ENCODE results near the gene P3H4.
A peak's percentile ranks its signal among the peaks of the same experiment; 100 is the strongest.
"Not testable (repeated sequence)": the region's sequence is repeated elsewhere in the genome, so short reads cannot be mapped to it uniquely, and the experiment has no call there.

P3H4 gene

GRCh38 chr17:41777574-41778188 lies 34.1 kb downstream of the P3H4 start:
- peak; percentile 90 for ATAC-seq
- TF ChIP-seq, protein P1, sequence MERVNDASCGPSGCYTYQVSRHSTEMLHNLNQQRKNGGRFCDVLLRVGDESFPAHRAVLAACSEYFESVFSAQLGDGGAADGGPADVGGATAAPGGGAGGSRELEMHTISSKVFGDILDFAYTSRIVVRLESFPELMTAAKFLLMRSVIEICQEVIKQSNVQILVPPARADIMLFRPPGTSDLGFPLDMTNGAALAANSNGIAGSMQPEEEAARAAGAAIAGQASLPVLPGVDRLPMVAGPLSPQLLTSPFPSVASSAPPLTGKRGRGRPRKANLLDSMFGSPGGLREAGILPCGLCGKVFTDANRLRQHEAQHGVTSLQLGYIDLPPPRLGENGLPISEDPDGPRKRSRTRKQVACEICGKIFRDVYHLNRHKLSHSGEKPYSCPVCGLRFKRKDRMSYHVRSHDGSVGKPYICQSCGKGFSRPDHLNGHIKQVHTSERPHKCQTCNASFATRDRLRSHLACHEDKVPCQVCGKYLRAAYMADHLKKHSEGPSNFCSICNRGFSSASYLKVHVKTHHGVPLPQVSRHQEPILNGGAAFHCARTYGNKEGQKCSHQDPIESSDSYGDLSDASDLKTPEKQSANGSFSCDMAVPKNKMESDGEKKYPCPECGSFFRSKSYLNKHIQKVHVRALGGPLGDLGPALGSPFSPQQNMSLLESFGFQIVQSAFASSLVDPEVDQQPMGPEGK (CRISPR knock-in tag; IDR thresholded peaks at IDR 0.05; ENCODE audit: borderline replicate concordance) = 0 out of 2 replicates have a peak, but pooled peaks have one; percentile 47
- TF ChIP-seq, protein P2, sequence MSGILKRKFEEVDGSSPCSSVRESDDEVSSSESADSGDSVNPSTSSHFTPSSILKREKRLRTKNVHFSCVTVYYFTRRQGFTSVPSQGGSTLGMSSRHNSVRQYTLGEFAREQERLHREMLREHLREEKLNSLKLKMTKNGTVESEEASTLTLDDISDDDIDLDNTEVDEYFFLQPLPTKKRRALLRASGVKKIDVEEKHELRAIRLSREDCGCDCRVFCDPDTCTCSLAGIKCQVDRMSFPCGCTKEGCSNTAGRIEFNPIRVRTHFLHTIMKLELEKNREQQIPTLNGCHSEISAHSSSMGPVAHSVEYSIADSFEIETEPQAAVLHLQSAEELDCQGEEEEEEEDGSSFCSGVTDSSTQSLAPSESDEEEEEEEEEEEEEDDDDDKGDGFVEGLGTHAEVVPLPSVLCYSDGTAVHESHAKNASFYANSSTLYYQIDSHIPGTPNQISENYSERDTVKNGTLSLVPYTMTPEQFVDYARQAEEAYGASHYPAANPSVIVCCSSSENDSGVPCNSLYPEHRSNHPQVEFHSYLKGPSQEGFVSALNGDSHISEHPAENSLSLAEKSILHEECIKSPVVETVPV (CRISPR knock-in tag; IDR thresholded peaks at IDR 0.05) = no peak

GRCh38 chr17:41777157-41777573 lies 34.6 kb downstream of the P3H4 start:
- peak; percentile 76 for ATAC-seq

DNA sequence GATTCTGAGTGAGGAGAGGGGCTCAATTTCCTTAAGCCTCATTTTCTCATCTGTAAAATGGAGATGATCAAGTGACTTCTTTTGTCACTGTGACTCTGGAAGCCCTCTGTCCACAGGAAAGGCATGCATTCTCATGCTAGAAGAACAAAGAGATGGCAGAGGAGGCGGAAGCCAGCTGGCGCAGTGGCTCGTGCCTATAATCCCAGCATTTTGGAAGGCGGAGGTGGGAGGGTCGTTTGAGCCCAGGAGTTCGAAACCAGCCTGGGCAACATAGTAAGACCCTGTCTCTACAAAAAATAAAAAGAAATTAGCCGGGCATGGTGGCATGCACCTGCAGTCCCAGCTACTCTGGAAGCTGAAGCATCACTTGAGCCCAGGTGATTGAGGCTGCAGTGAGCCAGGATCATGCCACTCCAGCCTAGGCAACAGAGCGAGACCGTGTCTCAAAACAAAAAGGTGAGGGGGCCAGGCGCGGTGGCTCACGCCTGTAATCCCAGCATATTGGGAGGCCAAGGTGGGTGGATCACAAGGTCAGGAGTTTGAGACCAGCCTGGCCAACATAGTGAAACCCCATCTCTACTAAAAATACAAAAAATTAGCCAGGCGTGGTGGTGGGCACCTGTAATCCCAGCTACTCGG lies 35.4 kb downstream of the P3H4 start:
- not testable (repeated sequence) for ATAC-seq

More at GRCh38 chr17:41777157-41777573, 34.6 kb downstream of the P3H4 start:
- TF ChIP-seq ZFP30 (CRISPR knock-in tag; IDR thresholded peaks at IDR 0.05) = no peak
- TF ChIP-seq, protein P2 (CRISPR knock-in tag; IDR thresholded peaks at IDR 0.05) = no peak
- TF ChIP-seq ZNF565 (CRISPR knock-in tag; conservative IDR thresholded peaks at IDR 0.05; ENCODE audit: low read depth) = no peak
- TF ChIP-seq, protein P3, sequence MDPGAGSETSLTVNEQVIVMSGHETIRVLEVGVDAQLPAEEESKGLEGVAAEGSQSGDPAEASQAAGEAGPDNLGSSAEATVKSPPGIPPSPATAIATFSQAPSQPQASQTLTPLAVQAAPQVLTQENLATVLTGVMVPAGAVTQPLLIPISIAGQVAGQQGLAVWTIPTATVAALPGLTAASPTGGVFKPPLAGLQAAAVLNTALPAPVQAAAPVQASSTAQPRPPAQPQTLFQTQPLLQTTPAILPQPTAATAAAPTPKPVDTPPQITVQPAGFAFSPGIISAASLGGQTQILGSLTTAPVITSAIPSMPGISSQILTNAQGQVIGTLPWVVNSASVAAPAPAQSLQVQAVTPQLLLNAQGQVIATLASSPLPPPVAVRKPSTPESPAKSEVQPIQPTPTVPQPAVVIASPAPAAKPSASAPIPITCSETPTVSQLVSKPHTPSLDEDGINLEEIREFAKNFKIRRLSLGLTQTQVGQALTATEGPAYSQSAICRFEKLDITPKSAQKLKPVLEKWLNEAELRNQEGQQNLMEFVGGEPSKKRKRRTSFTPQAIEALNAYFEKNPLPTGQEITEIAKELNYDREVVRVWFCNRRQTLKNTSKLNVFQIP (CRISPR knock-in tag; IDR thresholded peaks at IDR 0.05; ENCODE audit: borderline replicate concordance, low read depth) = no peak
- TF ChIP-seq CREB5 (CRISPR knock-in tag; IDR thresholded peaks at IDR 0.05; ENCODE audit: low read depth) = no peak
- TF ChIP-seq GLIS3 (CRISPR knock-in tag; IDR thresholded peaks at IDR 0.05) = 0 out of 2 replicates have a peak, but pooled peaks have one; percentile 44
- no peak for TF ChIP-seq ZNF70 (CRISPR knock-in tag; IDR thresholded peaks at IDR 0.05)
- TF ChIP-seq TSHZ2 (CRISPR knock-in tag; IDR thresholded peaks at IDR 0.05) = 0 out of 2 replicates have a peak, but pooled peaks have one; percentile 16
- TF ChIP-seq ARNTL (CRISPR knock-in tag; IDR thresholded peaks at IDR 0.05; ENCODE audit: borderline replicate concordance, low read depth) = no peak
- TF ChIP-seq ESRRG (CRISPR knock-in tag; IDR thresholded peaks at IDR 0.05) = no peak
- no peak for TF ChIP-seq ZC3H10 (CRISPR knock-in tag; IDR thresholded peaks at IDR 0.05)
- no peak for TF ChIP-seq ISL1 (CRISPR knock-in tag; IDR thresholded peaks at IDR 0.05)
- no peak for TF ChIP-seq PPARA (CRISPR knock-in tag; IDR thresholded peaks at IDR 0.05; ENCODE audit: borderline replicate concordance)

Measured in SK-N-SH treated with all-trans-retinoic acid at 6 μM for 48 hours (cell line).